Mesenchymal stem cell (in vitro differentiated cells and primary cell): ENCODE results near the gene TXNL4B.
"Not testable (repeated sequence)": the region's sequence is repeated elsewhere in the genome, so short reads cannot be mapped to it uniquely, and the experiment has no call there.

Experiments
- DNase-seq: peaks from one replicate; pipeline ENCODE4 v3.0.0-alpha.2; 2013
- H2AFZ ChIP-seq: one replicate; pipeline ENCODE4 v1.6.1; 2013; ENCODE audit warnings: low read depth, mild to moderate bottlenecking, control low read depth, inconsistent platforms, low read length, moderate library complexity
- H2AK5ac ChIP-seq: 2 replicates; pipeline ENCODE4 v1.6.1; 2013; ENCODE audit warnings: low read length, moderate library complexity, mild to moderate bottlenecking, inconsistent platforms; ENCODE audit not compliant: severe bottlenecking
- H2BK120ac ChIP-seq: one replicate; pipeline ENCODE4 v1.6.1; 2013; ENCODE audit warnings: low read depth, mild to moderate bottlenecking, inconsistent platforms, low read length, moderate library complexity
- H2BK12ac ChIP-seq, 2 experiments: one replicate each; pipeline ENCODE4 v1.6.1; 2013; ENCODE audit warnings: inconsistent platforms in 2 of 2, low read length in 2 of 2, mild to moderate bottlenecking in 2 of 2, moderate library complexity in 2 of 2, control low read depth in 1 of 2
- H2BK15ac ChIP-seq: one replicate; pipeline ENCODE4 v1.6.1; 2013; ENCODE audit warnings: mild to moderate bottlenecking, low read depth, inconsistent platforms; ENCODE audit not compliant: poor library complexity, severe bottlenecking
- H2BK5ac ChIP-seq: 2 replicates; pipeline ENCODE4 v1.6.1; 2013; ENCODE audit warnings: low read depth, mild to moderate bottlenecking, low read length, control low read depth, inconsistent platforms; ENCODE audit not compliant: poor library complexity, severe bottlenecking
- H3K14ac ChIP-seq, 2 experiments: one replicate each; pipeline ENCODE4 v1.6.1; 2013; ENCODE audit warnings: inconsistent platforms in 2 of 2, low read length in 2 of 2, control low read depth in 1 of 2, mild to moderate bottlenecking in 1 of 2, moderate library complexity in 1 of 2
- H3K18ac ChIP-seq, 2 experiments: one replicate each; pipeline ENCODE4 v1.6.1; 2013; ENCODE audit warnings: inconsistent platforms in 2 of 2, low read length in 2 of 2, control low read depth in 1 of 2, low read depth in 1 of 2, mild to moderate bottlenecking in 1 of 2
- H3K23ac ChIP-seq, 2 experiments: one replicate each; pipeline ENCODE4 v1.6.1; 2013; ENCODE audit warnings: inconsistent platforms in 2 of 2, low read length in 2 of 2, mild to moderate bottlenecking in 2 of 2, moderate library complexity in 2 of 2, control low read depth in 1 of 2
- H3K27ac ChIP-seq: 2 replicates; pipeline ENCODE4 v1.5.1; 2013; ENCODE audit warnings: mild to moderate bottlenecking, moderate library complexity, low read length, control low read depth, inconsistent platforms; ENCODE audit not compliant: poor library complexity, severe bottlenecking
- H3K27me3 ChIP-seq, 2 experiments: 2 replicates each; pipeline versions ENCODE4 v1.6.1 to v1.7.0; 2013; ENCODE audit warnings: low read length in 2 of 2, mild to moderate bottlenecking in 2 of 2, moderate library complexity in 2 of 2, control low read depth in 1 of 2, inconsistent platforms in 1 of 2; ENCODE audit not compliant: control insufficient read depth in 1 of 2, insufficient read depth in 1 of 2
- H3K36me3 ChIP-seq, 2 experiments: 2 replicates each; pipeline versions ENCODE4 v1.6.1 to v1.7.0; 2013; ENCODE audit warnings: low read length in 2 of 2, control low read depth in 1 of 2, inconsistent platforms in 1 of 2, low read depth in 1 of 2, mild to moderate bottlenecking in 1 of 2; ENCODE audit not compliant: insufficient read depth in 2 of 2, control insufficient read depth in 1 of 2
- H3K4ac ChIP-seq, 2 experiments: one replicate each; pipeline ENCODE4 v1.6.1; 2013; ENCODE audit warnings: inconsistent platforms in 2 of 2, low read length in 2 of 2, mild to moderate bottlenecking in 2 of 2, moderate library complexity in 2 of 2, control low read depth in 1 of 2, low read depth in 1 of 2
- H3K4me1 ChIP-seq: 2 replicates; pipeline ENCODE4 v1.6.1; 2013; ENCODE audit warnings: low read depth, low read length, control low read depth; ENCODE audit not compliant: control insufficient read depth, insufficient read depth
- H3K4me2 ChIP-seq: 2 replicates; pipeline ENCODE4 v1.6.1; 2013; ENCODE audit warnings: low read length, mild to moderate bottlenecking, inconsistent platforms; ENCODE audit not compliant: poor library complexity, severe bottlenecking
- H3K4me3 ChIP-seq, 2 experiments: 2 replicates each; pipeline versions ENCODE4 v1.5.1 to v1.7.0; 2013; ENCODE audit warnings: low read length in 2 of 2, mild to moderate bottlenecking in 2 of 2, control low read depth in 1 of 2, low read depth in 1 of 2; ENCODE audit not compliant: insufficient read depth in 1 of 2
- H3K79me1 ChIP-seq: replicated peaks from 2 replicates; pipeline ENCODE4 v1.6.1; 2013; ENCODE audit warnings: mild to moderate bottlenecking, control low read depth, low read length, inconsistent platforms; ENCODE audit not compliant: poor library complexity, severe bottlenecking
- H3K9ac ChIP-seq: 2 replicates; pipeline ENCODE4 v1.7.0; 2013; ENCODE audit warnings: mild to moderate bottlenecking, low read length, moderate library complexity
- H3K9me3 ChIP-seq: 2 replicates; pipeline ENCODE4 v1.7.0; 2013; ENCODE audit warnings: mild to moderate bottlenecking, low read length; ENCODE audit not compliant: control insufficient read depth
- H4K8ac ChIP-seq: one replicate; pipeline ENCODE4 v1.6.1; 2013; ENCODE audit warnings: inconsistent platforms, mild to moderate bottlenecking, low read length, moderate library complexity
- H4K91ac ChIP-seq: one replicate; pipeline ENCODE4 v1.6.1; 2013; ENCODE audit warnings: mild to moderate bottlenecking, low read length, inconsistent platforms
- WGBS: methylation state at CpG from one replicate; pipeline ENCODE4 v1.1.7; 2013; ENCODE audit warnings: mixed read lengths; 5-methylcytosine and 5-hydroxymethylcytosine counted together

TXNL4B gene

GRCh38 chr16:72084445-72084844, 9.0 kb downstream of the TXNL4B start:
- Histone ChIP-seq H3K9ac (no peak overlapping the region), H3K36me3 (peaks cover 30 to 53% of the 10 kb centered on the region in 2 experiments), H3K27me3 (no peaks in the 10 kb centered on the region), H3K27ac (no peak overlapping the region), H3K14ac (no peak overlapping the region), H3K18ac (no peak overlapping the region), H4K8ac (no peak overlapping the region), H3K4ac (no peak overlapping the region), H4K91ac (no peak overlapping the region), H2BK15ac (no peak overlapping the region), H3K4me2 (no peak overlapping the region), H3K23ac (no peak overlapping the region), H2AK5ac (no peak overlapping the region), H3K79me1 (peaks cover 17% of the 10 kb centered on the region), H3K4me1 (no peaks in the 10 kb centered on the region), H3K9me3 (peaks cover 10% of the 10 kb centered on the region), H2BK12ac (no peak overlapping the region), H3K4me3 (no peak overlapping the region), H2BK120ac (no peak overlapping the region), H2BK5ac (no peak overlapping the region), H2AFZ (no peak overlapping the region)
- no peak for DNase-seq
- WGBS, result over 99% methylated on average over 10 of the region's 10 CpGs

- H3K9me3 ChIP-seq, result peaks cover 10% of the 10 kb centered on the region
- 67% methylated on average over 3 of the region's 3 CpGs for WGBS
These were observed 9.5 kb downstream of the TXNL4B start for GRCh38 chr16:72083778-72084404.

GRCh38 chr16:72076991-72077706, 16.3 kb downstream of the TXNL4B start:
- H3K4me3 ChIP-seq, DNase-seq, H3K9ac ChIP-seq, H3K79me1 ChIP-seq, H3K18ac ChIP-seq, H3K36me3 ChIP-seq, H2AK5ac ChIP-seq, H3K23ac ChIP-seq, H2BK5ac ChIP-seq, H3K9me3 ChIP-seq, H2AFZ ChIP-seq, H3K27ac ChIP-seq, H4K91ac ChIP-seq, H2BK15ac ChIP-seq, H2BK12ac ChIP-seq, H3K27me3 ChIP-seq, H3K14ac ChIP-seq, H3K4me2 ChIP-seq, H3K4ac ChIP-seq, H2BK120ac ChIP-seq, H4K8ac ChIP-seq, H3K4me1 ChIP-seq: not testable (repeated sequence)
- WGBS, result 100% methylated on average over 1 of the region's 5 CpGs

More at GRCh38 chr16:72083778-72084404, 9.5 kb downstream of the TXNL4B start:
- H3K23ac ChIP-seq, result no peak overlapping the region
- H2AK5ac ChIP-seq, result no peak overlapping the region
- no peak overlapping the region for H3K4me2 ChIP-seq
- H4K91ac ChIP-seq, result no peak overlapping the region
- H3K79me1 ChIP-seq, result peaks cover 12% of the 10 kb centered on the region
- H4K8ac ChIP-seq, result no peak overlapping the region
- H3K27ac ChIP-seq, result no peak overlapping the region
- H2BK15ac ChIP-seq, result no peak overlapping the region
- H2BK120ac ChIP-seq, result no peak overlapping the region
- no peaks in the 10 kb centered on the region for H3K27me3 ChIP-seq
- no peaks in the 10 kb centered on the region for H3K4me1 ChIP-seq
- no peak overlapping the region for H2AFZ ChIP-seq
- H2BK5ac ChIP-seq, result no peak overlapping the region
- H3K4ac ChIP-seq, result no peak overlapping the region
- no peak for DNase-seq
- H3K9ac ChIP-seq, result no peak overlapping the region
- H3K14ac ChIP-seq, result no peak overlapping the region
- no peak overlapping the region for H3K18ac ChIP-seq
- H2BK12ac ChIP-seq, result no peak overlapping the region
- peaks cover 26 to 47% of the 10 kb centered on the region in 2 experiments for H3K36me3 ChIP-seq
- no peak overlapping the region for H3K4me3 ChIP-seq

GRCh38 chr16:72075067-72075466, 18.4 kb downstream of the TXNL4B start:
- H2BK5ac ChIP-seq, H3K27ac ChIP-seq: not testable (repeated sequence)

More at GRCh38 chr16:72075067-72075466, 18.4 kb downstream of the TXNL4B start:
- H2BK12ac ChIP-seq, H3K9ac ChIP-seq, H3K23ac ChIP-seq, H3K79me1 ChIP-seq, H3K9me3 ChIP-seq, H3K4me3 ChIP-seq, H3K4me1 ChIP-seq, H3K4me2 ChIP-seq, H4K91ac ChIP-seq, H2AFZ ChIP-seq, DNase-seq, H2AK5ac ChIP-seq, H3K18ac ChIP-seq, H2BK15ac ChIP-seq, H2BK120ac ChIP-seq, H3K36me3 ChIP-seq, H3K4ac ChIP-seq, H3K27me3 ChIP-seq, H3K14ac ChIP-seq, H4K8ac ChIP-seq: not testable (repeated sequence)
- WGBS, result 95% methylated on average over 2 of the region's 6 CpGs
